Lower leg skin (tissue), 4 donors: ENCODE measurements around the gene PYGB. TPM values are rescaled to one million over a fixed set of nuclear protein-coding genes. Genes with fewer than 3 reads are reported as not detected.
"Not testable (repeated sequence)": the region's sequence is repeated elsewhere in the genome, so short reads cannot be mapped to it uniquely, and the experiment has no call there.

Source experiments
- DNase-seq, 2 donors: peaks; one replicate each; pipeline ENCODE4 v3.0.0-alpha.2; 2019; ENCODE audit warnings: low spot score in 2 of 2
- H3K4me3 ChIP-seq: fragments of 200-600 bp; sonication (generic); 2 replicates; pipeline ENCODE4 v1.5.1; 2017; ENCODE audit warnings: mild to moderate bottlenecking, low read depth; ENCODE audit not compliant: poor library complexity, severe bottlenecking
- CTCF ChIP-seq, 3 donors: fragments of 450-650 bp; IDR thresholded peaks; one replicate each; pipeline ENCODE4 v1.5.1; 2016; ENCODE audit warnings: antibody characterized with exemption in 3 of 3, mild to moderate bottlenecking in 3 of 3, moderate library complexity in 2 of 3
- POLR2A ChIP-seq, 2 donors: fragments of 450-650 bp; IDR thresholded peaks; one replicate each; pipeline ENCODE4 v1.6.1; 2016 to 2017; ENCODE audit warnings: antibody characterized with exemption in 2 of 2, mild to moderate bottlenecking in 1 of 2, moderate library complexity in 1 of 2
- WGBS, 2 donors: methylation state at CpG; one replicate each; pipeline ENCODE4 v1.1.5; 2018; 5-methylcytosine and 5-hydroxymethylcytosine counted together
- intact Hi-C: fragments of 100-400 bp; cut with DNase I; formaldehyde crosslinking; loops from one replicate; pipeline ENCODE4 v1.15.0; 2023; ENCODE audit warnings: low total_unique reads
- total RNA-seq, 4 donors: library from RNA; depleted of rRNA; stranded (reverse); fragments of >200 nt; gene quantifications; one replicate each; pipeline ENCODE4 v1.1.0, GENCODE V29; 2016

Gene PYGB
- total RNA-seq, 4 donors from 2014 or later = 99.0 to 308 (median 194) TPM

GRCh38 chr20:25259358-25259757 lies 11.5 kb downstream of the PYGB start:
- WGBS, 2 donors = 87 to 98% methylated on average over 12 of the region's 12 CpGs
- intact Hi-C loops = no loop called here
- TF ChIP-seq POLR2A (IDR thresholded peaks at IDR 0.05) (no peak), CTCF (IDR thresholded peaks at IDR 0.05) (no peak)
- DNase-seq = no peak
- no peak overlapping the region for H3K4me3 ChIP-seq

GRCh38 chr20:25259788-25260254 lies 11.9 kb downstream of the PYGB start:
- intact Hi-C loops = no loop called here
- 94 to 98% methylated on average over 9 of the region's 9 CpGs for WGBS, 2 donors
- peak in 1 of 2 donors; percentile 78 for DNase-seq
- TF ChIP-seq CTCF (IDR thresholded peaks at IDR 0.05) = no peak
- no peak for TF ChIP-seq POLR2A (IDR thresholded peaks at IDR 0.05)
- H3K4me3 ChIP-seq = no peak overlapping the region

- intact Hi-C loops = not testable (repeated sequence)
- peak in 1 of 2 donors; percentile 68 for DNase-seq
These were observed 13.0 kb downstream of the PYGB start for GRCh38 chr20:25260770-25261437.

GRCh38 chr20:25269057-25269832 lies 21.4 kb downstream of the PYGB start:
- no peak for TF ChIP-seq POLR2A (IDR thresholded peaks at IDR 0.05)
- TF ChIP-seq CTCF (IDR thresholded peaks at IDR 0.05) = no peak
- intact Hi-C loops = no loop called here
- DNase-seq = peak in 1 of 2 donors; percentile 84
- WGBS, 2 donors = 73 to 83% methylated on average over 10 to 11 of the region's 11 CpGs
- no peak overlapping the region for H3K4me3 ChIP-seq

More at GRCh38 chr20:25260770-25261437, 13.0 kb downstream of the PYGB start:
- not testable (repeated sequence) for H3K4me3 ChIP-seq
- WGBS, 2 donors = 96 to 98% methylated on average over 15 to 16 of the region's 16 CpGs

- intact Hi-C loops = no loop called here
- no peak for TF ChIP-seq POLR2A (IDR thresholded peaks at IDR 0.05)
- no peak for TF ChIP-seq CTCF (IDR thresholded peaks at IDR 0.05)
- H3K4me3 ChIP-seq = no peak overlapping the region
- DNase-seq = peak in 1 of 2 donors; percentile 77
- 98 to 99% methylated on average over 6 of the region's 6 CpGs for WGBS, 2 donors
These were observed 21.9 kb downstream of the PYGB start for GRCh38 chr20:25269833-25270170.

- 90 to 92% methylated on average over 12 of the region's 12 CpGs for WGBS, 2 donors
- no peak overlapping the region for H3K4me3 ChIP-seq
- intact Hi-C loops = no loop called here
- peak in 1 of 2 donors; percentile 50 for DNase-seq
- TF ChIP-seq CTCF (IDR thresholded peaks at IDR 0.05) (no peak), POLR2A (IDR thresholded peaks at IDR 0.05) (no peak)
These were observed 23.0 kb downstream of the PYGB start for GRCh38 chr20:25270829-25271251.
